AG09319 (cell line): ENCODE data around the gene C11orf58.

Experiments
- DNase-seq: peaks from one replicate; pipeline ENCODE4 v3.0.0-alpha.2; 2010; ENCODE audit warnings: low read depth; ENCODE audit errors: extremely low read depth
- TF ChIP-seq, protein P1 (sequence below): IDR thresholded peaks from 2 replicates; pipeline ENCODE4 v1.5.1; 2011; ENCODE audit warnings: low read depth, mild to moderate bottlenecking, inconsistent platforms, low read length, moderate library complexity

The C11orf58 gene

DNA sequence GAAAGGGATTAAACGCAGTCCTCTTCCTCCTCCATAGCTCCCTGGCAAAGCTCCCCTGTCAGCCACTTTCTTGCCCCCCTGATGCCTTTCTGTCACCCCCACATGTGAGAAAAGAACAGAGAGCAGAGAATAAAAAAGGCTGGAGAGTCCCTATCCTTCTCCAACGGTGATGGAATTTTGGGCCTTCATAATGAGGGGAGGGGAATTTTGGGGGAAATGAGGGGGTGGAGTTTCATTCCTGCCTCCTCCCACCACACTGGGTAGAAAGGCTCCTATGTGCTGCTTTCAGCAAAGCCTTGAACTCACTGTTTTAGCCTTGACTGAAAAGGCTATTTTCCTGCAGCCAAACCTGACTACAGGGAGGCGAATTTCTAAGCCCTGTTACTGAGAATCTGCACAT, 59.3 kb downstream of the C11orf58 start:
- no peak for DNase-seq
- TF ChIP-seq, protein P1, sequence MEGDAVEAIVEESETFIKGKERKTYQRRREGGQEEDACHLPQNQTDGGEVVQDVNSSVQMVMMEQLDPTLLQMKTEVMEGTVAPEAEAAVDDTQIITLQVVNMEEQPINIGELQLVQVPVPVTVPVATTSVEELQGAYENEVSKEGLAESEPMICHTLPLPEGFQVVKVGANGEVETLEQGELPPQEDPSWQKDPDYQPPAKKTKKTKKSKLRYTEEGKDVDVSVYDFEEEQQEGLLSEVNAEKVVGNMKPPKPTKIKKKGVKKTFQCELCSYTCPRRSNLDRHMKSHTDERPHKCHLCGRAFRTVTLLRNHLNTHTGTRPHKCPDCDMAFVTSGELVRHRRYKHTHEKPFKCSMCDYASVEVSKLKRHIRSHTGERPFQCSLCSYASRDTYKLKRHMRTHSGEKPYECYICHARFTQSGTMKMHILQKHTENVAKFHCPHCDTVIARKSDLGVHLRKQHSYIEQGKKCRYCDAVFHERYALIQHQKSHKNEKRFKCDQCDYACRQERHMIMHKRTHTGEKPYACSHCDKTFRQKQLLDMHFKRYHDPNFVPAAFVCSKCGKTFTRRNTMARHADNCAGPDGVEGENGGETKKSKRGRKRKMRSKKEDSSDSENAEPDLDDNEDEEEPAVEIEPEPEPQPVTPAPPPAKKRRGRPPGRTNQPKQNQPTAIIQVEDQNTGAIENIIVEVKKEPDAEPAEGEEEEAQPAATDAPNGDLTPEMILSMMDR: no peak

DNA sequence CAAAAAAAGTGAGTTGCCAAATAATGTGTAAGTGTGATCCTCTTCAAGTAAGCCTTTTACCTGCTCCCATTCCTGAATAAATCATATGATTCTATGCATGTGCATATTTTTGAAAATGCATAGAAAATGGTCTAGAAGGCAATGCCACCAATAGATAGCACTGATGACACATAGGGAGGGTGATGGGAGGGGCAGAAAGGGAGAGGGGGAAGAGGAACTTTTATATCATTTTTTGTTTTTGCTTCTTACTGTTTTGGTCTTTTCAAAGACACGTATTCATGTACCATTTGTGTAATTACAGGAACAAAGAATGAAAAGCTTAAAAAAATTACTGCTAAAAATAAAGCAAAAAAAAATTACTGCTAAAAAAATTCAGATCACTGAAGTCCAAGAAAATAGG, 60.8 kb downstream of the C11orf58 start:
- TF ChIP-seq, protein P1: no peak
- no peak for DNase-seq

DNA sequence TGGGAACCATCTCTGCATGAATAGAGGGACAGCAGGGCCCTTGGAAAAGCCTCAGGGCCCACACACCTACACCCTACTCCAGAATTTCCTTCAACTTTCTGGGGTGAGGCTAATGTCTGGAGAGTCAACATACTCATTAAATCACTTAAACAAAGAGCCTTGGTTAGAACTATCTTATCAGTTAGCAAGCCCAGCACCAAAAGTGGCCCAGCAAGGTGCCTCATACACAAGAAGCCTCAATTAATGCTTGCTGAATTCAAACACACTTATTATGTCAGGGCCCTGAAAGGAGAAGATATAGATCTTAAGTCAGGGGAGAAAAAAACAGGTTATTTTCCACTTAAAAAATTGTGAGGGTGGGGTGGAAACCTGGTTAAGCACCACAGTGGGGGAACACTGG, 61.4 kb downstream of the C11orf58 start:
- no peak for DNase-seq
- TF ChIP-seq, protein P1: no peak

DNA sequence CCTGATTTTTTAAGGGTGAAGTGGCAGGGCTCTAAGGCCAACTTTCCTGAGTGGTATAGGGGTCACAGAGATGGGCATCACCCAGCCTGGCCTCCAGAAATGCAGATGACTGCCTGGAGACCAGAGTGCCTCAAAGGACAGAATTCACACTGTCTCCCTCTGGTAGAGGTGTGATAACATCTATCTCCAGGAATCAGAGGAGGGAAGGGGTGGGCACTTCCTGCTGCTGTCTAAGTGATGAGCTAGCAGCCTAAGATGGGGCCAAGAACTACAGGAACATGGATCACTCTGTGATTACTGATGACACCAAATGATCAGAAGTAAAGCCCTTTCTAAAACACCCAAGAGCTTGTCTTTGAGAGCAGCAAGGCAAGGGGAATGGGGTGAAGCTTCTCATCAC, 61.9 kb downstream of the C11orf58 start:
- TF ChIP-seq, protein P1: no peak
- no peak for DNase-seq

DNA sequence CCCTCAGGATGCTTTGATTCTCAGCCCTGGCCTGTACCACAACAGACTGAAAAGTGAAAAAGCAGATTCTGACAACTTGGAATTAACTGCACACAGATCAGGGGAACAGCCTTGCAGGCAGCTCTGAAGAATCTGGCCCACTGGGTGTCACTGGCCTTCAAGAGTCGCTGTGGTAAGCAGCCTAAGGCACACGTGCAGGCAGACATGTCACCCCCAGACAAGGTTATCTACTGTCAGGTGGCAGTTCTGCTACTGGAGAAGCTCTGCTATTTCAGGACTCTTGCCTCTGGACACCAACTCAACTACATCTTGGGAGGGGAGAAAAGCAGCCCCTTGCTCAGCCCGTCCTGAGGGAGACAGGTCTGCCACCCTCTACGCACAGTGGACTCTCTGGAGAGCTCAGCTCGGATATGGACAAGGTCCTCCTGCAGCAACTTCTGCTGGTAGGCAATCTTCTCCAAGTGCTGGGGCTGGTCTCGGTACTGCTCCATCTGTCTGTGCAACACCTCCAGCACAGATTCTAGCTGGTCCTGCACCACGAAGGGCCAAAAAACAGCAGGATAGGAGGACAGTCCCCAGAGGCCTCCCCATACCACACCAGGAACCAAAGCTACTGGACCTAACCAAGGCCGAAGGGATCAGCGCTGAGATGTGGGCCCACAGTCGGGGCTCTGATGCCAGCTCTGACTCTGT, 63.0 kb downstream of the C11orf58 start:
- TF ChIP-seq, protein P1: no peak
- no peak for DNase-seq

DNA sequence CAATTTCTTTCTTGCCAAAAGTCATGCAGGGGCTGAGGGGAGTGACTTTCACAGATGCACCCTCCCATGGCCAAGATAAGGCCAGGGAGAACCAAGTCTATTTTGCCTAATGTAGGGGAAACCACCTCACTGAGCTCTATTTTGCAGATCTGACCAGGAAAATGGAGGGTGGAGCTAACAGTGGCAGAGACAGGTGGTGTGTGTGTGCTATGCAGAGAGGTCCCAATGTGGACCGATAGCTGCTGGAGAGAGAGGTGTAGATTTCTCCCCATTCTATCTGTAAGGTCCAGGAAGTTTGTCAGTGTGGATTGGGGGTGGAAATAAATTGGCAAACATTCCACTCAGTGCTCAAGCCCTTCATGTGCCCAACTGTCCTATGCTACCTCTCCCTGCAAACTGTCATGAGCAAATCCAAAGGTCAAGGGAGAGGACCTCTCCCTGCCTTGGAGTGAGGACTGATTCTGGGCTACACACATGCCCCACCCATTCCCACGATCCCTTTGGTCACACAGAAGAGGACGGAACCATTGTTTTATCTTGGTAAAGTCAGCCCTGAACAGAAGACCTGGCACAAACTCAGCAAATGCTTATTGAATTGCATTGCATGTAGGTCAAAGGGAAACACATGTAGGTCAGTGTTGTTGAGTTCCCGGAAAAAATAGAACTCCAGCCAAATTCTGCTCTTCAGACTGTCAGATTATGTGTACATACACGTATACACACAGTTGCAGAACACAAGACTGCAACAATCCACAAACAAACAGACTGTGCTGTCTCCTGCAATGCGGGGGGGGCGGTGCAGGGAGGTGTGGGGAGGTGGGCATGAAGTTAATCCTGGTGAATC, 65.9 kb downstream of the C11orf58 start:
- TF ChIP-seq, protein P1: no peak
- no peak for DNase-seq

DNA sequence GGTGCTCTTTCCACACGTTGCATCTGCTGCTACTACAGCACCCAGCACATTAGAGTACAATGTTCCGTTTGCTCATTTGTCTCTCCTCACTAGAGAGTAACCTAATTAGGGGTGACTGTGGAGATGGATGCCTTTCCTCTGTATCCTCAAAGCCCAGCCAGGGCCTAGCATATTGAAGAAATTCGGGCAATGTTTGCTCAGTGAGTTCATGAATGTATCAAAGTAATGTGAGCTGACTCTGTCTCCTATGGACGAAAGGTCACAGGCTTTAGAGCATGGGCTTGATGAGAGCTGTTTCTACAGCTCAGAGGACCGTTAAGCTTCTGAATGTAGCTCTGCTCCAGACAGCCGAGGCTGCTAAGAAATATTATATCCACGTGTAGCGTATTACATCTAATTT, 67.5 kb downstream of the C11orf58 start:
- DNase-seq: no peak
- TF ChIP-seq, protein P1: no peak
